Measurements from ENCODE around the gene C4orf50. TPM values are rescaled to one million over a fixed set of nuclear protein-coding genes. Genes with fewer than 3 reads are reported as not detected.

C4orf50 gene
- total RNA-seq, 1 donor from 2014 or later: not detected

GRCh38 chr4:5965225-5965624 lies 53.0 kb downstream of the C4orf50 start:
- Mint-ChIP-seq H3K4me3 (no peak overlapping the region), H3K4me1 (no peaks in the 10 kb centered on the region), H3K27ac (no peak overlapping the region), H3K9me3 (no peaks in the 10 kb centered on the region), H3K36me3 (ENCODE audit: low read depth) (no peaks in the 10 kb centered on the region), H3K27me3 (peaks cover 9% of the 10 kb centered on the region)
- intact Hi-C loops (cut with micrococcal nuclease): no loop called here
- POLR2A ChIA-PET: no interaction called here
- no peak for DNase-seq
- no peak for ATAC-seq (ENCODE audit: low read depth)
- no peak for TF ChIP-seq CTCF (IDR thresholded peaks at IDR 0.05)
- CTCF ChIA-PET: no interaction called here

- H3K27me3 Mint-ChIP-seq: peaks cover 5% of the 10 kb centered on the region
- intact Hi-C loops (cut with micrococcal nuclease): no loop called here
- ATAC-seq (ENCODE audit: low read depth) (no peak), DNase-seq (no peak)
- no peak overlapping the region for H3K4me3 Mint-ChIP-seq
- no peak overlapping the region for H3K27ac Mint-ChIP-seq
- ChIA-PET CTCF (no interaction called here), POLR2A (no interaction called here)
- no peak for TF ChIP-seq CTCF (IDR thresholded peaks at IDR 0.05)
- H3K4me1 Mint-ChIP-seq: no peaks in the 10 kb centered on the region
- H3K36me3 Mint-ChIP-seq (ENCODE audit: low read depth): no peaks in the 10 kb centered on the region
- H3K9me3 Mint-ChIP-seq: no peaks in the 10 kb centered on the region
These were observed 54.2 kb downstream of the C4orf50 start for GRCh38 chr4:5964030-5964429.

- no peak overlapping the region for H3K4me3 Mint-ChIP-seq
- peaks cover 5% of the 10 kb centered on the region for H3K27me3 Mint-ChIP-seq
- ATAC-seq (ENCODE audit: low read depth) (no peak), DNase-seq (no peak)
- intact Hi-C loops (cut with micrococcal nuclease): no loop called here
- ChIA-PET POLR2A (no interaction called here), CTCF (no interaction called here)
- H3K27ac Mint-ChIP-seq: no peak overlapping the region
- no peaks in the 10 kb centered on the region for H3K36me3 Mint-ChIP-seq (ENCODE audit: low read depth)
- no peaks in the 10 kb centered on the region for H3K9me3 Mint-ChIP-seq
- TF ChIP-seq CTCF (IDR thresholded peaks at IDR 0.05): no peak
- H3K4me1 Mint-ChIP-seq: no peaks in the 10 kb centered on the region
These were observed 54.6 kb downstream of the C4orf50 start for GRCh38 chr4:5963611-5964010.

- no peaks in the 10 kb centered on the region for H3K9me3 Mint-ChIP-seq
- no peak overlapping the region for H3K27ac Mint-ChIP-seq
- TF ChIP-seq CTCF (IDR thresholded peaks at IDR 0.05): no peak
- intact Hi-C loops (cut with micrococcal nuclease): no loop called here
- no peaks in the 10 kb centered on the region for H3K4me1 Mint-ChIP-seq
- ATAC-seq (ENCODE audit: low read depth) (no peak), DNase-seq (no peak)
- H3K4me3 Mint-ChIP-seq: no peak overlapping the region
- ChIA-PET POLR2A (no interaction called here), CTCF (no interaction called here)
- H3K27me3 Mint-ChIP-seq: peaks cover 5% of the 10 kb centered on the region
- no peaks in the 10 kb centered on the region for H3K36me3 Mint-ChIP-seq (ENCODE audit: low read depth)
These were observed 55.8 kb downstream of the C4orf50 start for GRCh38 chr4:5962416-5962815.

GRCh38 chr4:5960252-5960880 lies 57.9 kb downstream of the C4orf50 start:
- H3K27ac Mint-ChIP-seq: no peak overlapping the region
- H3K4me1 Mint-ChIP-seq: no peaks in the 10 kb centered on the region
- ATAC-seq (ENCODE audit: low read depth) (no peak), DNase-seq (no peak)
- H3K9me3 Mint-ChIP-seq: no peaks in the 10 kb centered on the region
- no peaks in the 10 kb centered on the region for H3K36me3 Mint-ChIP-seq (ENCODE audit: low read depth)
- ChIA-PET CTCF (no interaction called here), POLR2A (no interaction called here)
- intact Hi-C loops (cut with micrococcal nuclease): no loop called here
- peaks cover 5% of the 10 kb centered on the region for H3K27me3 Mint-ChIP-seq
- TF ChIP-seq CTCF (IDR thresholded peaks at IDR 0.05): no peak
- no peak overlapping the region for H3K4me3 Mint-ChIP-seq
